Upper lobe of left lung (tissue), 6 donors: ENCODE results near the gene LITAFD. TPM values are rescaled to one million over a fixed set of nuclear protein-coding genes. Genes with fewer than 3 reads are reported as not detected.
"Not testable (repeated sequence)": the region's sequence is repeated elsewhere in the genome, so short reads cannot be mapped to it uniquely, and the experiment has no call there.

ENCODE experiments used
- ATAC-seq, 2 donors: fragments of 200-7000 bp; cut with Tn5 transposase; one replicate each; pipeline ENCODE4 v1.9.1; 2022; ENCODE audit warnings: mild to moderate bottlenecking in 2 of 2, moderate library complexity in 2 of 2; ENCODE audit not compliant: low FRiP score in 2 of 2
- DNase-seq, 2 donors: peaks; one replicate each; pipeline ENCODE4 v3.0.0-alpha.2; 2019 to 2020
- H3K27ac ChIP-seq, 4 donors: fragments of 200-600 bp; sonication (generic); one replicate each; pipeline ENCODE4 v1.5.1; 2016 to 2019
- H3K27me3 ChIP-seq, 4 donors: fragments of 200-600 bp; sonication (generic); one replicate each; pipeline ENCODE4 v1.5.1; 2017 to 2019
- H3K36me3 ChIP-seq, 4 donors: fragments of 200-600 bp; sonication (generic); one replicate each; pipeline ENCODE4 v1.5.1; 2016 to 2019
- H3K4me1 ChIP-seq, 4 donors: fragments of 200-600 bp; sonication (generic); one replicate each; pipeline ENCODE4 v1.5.1; 2018 to 2019
- H3K4me3 ChIP-seq, 4 donors: fragments of 200-600 bp; sonication (generic); one replicate each; pipeline ENCODE4 v1.5.1; 2017 to 2019; ENCODE audit warnings: mild to moderate bottlenecking in 2 of 4, moderate library complexity in 1 of 4
- H3K9me3 ChIP-seq, 4 donors: fragments of 200-600 bp; sonication (generic); one replicate each; pipeline ENCODE4 v1.5.1; 2018 to 2019
- EP300 ChIP-seq, 4 donors: sonication (generic); formaldehyde crosslinking; IDR thresholded peaks; one replicate each; pipeline ENCODE4 v1.5.1; 2017; ENCODE audit warnings: antibody characterized with exemption in 4 of 4, control low read depth in 2 of 4
- POLR2A ChIP-seq, 4 donors: fragments of 450-650 bp; IDR thresholded peaks; one replicate each; pipeline ENCODE4 v1.5.1; 2016 to 2017; ENCODE audit warnings: antibody characterized with exemption in 4 of 4, mild to moderate bottlenecking in 2 of 4
- POLR2AphosphoS5 ChIP-seq, 2 donors: sonication (generic); formaldehyde crosslinking; IDR thresholded peaks; one replicate each; pipeline ENCODE4 v1.5.1; 2017; ENCODE audit warnings: antibody characterized with exemption in 2 of 2
- WGBS, 2 donors: methylation state at CpG; one replicate each; pipeline ENCODE4 v1.1.5; 2017 to 2018; 5-methylcytosine and 5-hydroxymethylcytosine counted together
- total RNA-seq, 6 donors: library from RNA; depleted of rRNA in 4 of 6; stranded (reverse); fragments of >200 nt in 4 of 6; gene quantifications; one replicate each; pipeline versions ENCODE4 v1.1.0 to v1.2.1, GENCODE V29; 2016 to 2021
- TF ChIP-seq, protein P1 (sequence below), 6 experiments: fragments of 450-650 bp in 4 of 6; fragments of 200-600 bp in 2 of 6; sonication (generic) in 2 of 6; IDR thresholded peaks; one replicate each; pipeline ENCODE4 v1.5.1; 2016 to 2019; ENCODE audit warnings: antibody characterized with exemption in 6 of 6
- donor health status: DM: no; HTN: no; CAD: no; lungs with moderate emphysema.
- donor health status: DM: no; HTN: yes; CAD: no; lungs with severe emphysema.

Gene LITAFD
- not detected for total RNA-seq

DNA sequence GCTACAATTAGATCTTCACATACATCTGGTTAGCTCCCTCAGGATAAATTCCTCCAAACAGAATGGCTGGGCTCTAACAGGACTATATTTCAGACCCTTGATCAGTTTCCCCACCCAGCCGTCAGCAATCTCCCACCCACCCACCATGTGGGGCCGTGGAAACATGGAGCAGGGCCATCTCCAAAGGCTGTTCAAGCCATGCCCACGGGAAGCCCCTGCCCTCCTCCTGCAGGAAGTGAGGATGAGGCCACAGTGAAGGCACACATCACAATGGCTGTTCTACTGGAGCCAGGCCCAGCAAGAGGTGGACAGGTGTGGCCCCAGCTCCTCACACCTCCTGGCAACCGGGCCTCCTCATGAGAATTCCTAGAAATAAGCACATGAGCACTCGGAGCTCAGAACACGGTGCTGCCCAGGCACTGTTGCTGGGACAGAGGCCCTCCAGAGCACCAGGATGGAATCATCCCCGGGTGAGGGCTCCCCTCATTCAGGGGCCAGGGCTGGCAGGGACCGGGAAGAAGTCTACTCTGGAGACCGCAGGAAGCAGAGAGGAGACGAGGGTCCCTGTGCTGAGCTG is at the start of gene LITAFD:
Gene LITAFD, plus strand, starts transcription at position 311 of the 577 bp plus-strand sequence. CDS start 2,005 bp downstream, outside the sequence.
- TF ChIP-seq, protein P1, sequence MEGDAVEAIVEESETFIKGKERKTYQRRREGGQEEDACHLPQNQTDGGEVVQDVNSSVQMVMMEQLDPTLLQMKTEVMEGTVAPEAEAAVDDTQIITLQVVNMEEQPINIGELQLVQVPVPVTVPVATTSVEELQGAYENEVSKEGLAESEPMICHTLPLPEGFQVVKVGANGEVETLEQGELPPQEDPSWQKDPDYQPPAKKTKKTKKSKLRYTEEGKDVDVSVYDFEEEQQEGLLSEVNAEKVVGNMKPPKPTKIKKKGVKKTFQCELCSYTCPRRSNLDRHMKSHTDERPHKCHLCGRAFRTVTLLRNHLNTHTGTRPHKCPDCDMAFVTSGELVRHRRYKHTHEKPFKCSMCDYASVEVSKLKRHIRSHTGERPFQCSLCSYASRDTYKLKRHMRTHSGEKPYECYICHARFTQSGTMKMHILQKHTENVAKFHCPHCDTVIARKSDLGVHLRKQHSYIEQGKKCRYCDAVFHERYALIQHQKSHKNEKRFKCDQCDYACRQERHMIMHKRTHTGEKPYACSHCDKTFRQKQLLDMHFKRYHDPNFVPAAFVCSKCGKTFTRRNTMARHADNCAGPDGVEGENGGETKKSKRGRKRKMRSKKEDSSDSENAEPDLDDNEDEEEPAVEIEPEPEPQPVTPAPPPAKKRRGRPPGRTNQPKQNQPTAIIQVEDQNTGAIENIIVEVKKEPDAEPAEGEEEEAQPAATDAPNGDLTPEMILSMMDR (IDR thresholded peaks at IDR 0.05), result no peak
- no peak for TF ChIP-seq EP300 (IDR thresholded peaks at IDR 0.05)
- no peak for TF ChIP-seq POLR2A (IDR thresholded peaks at IDR 0.05)
- TF ChIP-seq POLR2AphosphoS5 (IDR thresholded peaks at IDR 0.05), result no peak
- Histone ChIP-seq H3K4me3 (no peak within 1 kb of the TSS), H3K9me3 (no peaks in the 10 kb centered on the region), H3K4me1 (peaks cover 10 to 19% (median 18%) of the 10 kb centered on the region in 4 donors), H3K27ac (no peak within 1 kb of the TSS), H3K27me3 (no peaks in the 10 kb centered on the region), H3K36me3 (no peaks in the 10 kb centered on the region)
- 62 to 73% methylated on average over 7 to 10 of the region's 10 CpGs for WGBS, 2 donors
- DNase-seq (no peak), ATAC-seq (no peak)

DNA sequence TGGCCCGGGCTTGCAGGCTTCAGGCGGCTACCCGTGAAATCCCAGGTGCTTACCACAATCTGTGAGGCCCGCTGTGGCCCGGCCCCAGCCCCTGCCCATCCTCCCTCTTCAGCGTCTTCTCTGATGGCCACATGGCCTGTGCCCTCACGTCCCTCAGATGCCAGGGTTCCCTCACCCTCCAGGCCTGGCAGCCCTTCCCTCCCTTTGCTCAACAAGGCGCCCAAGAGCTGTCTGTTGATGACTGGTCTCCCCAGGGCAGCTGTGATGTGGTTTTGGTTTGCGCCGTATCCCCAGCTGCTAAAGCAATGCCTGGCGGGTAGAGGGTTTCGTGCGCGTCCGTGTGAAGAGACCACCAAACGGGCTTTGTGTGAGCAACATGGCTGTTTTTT is 49.4 kb upstream of the LITAFD start:
- DNase-seq, result peak in 1 of 2 donors; percentile 53
- no peaks in the 10 kb centered on the region for H3K27me3 ChIP-seq
- H3K36me3 ChIP-seq, result peaks cover 3 to 40% (median 24%) of the 10 kb centered on the region in 4 donors
- H3K9me3 ChIP-seq, result no peaks in the 10 kb centered on the region
- no peak for TF ChIP-seq EP300 (IDR thresholded peaks at IDR 0.05)
- no peak for TF ChIP-seq POLR2A (IDR thresholded peaks at IDR 0.05)
- TF ChIP-seq POLR2AphosphoS5 (IDR thresholded peaks at IDR 0.05), result no peak
- TF ChIP-seq, protein P1 (IDR thresholded peaks at IDR 0.05), result no peak
- H3K27ac ChIP-seq, result no peak overlapping the region
- WGBS, 2 donors, result 81 to 85% methylated on average over 14 to 16 of the region's 16 CpGs
- peak in 1 of 2 donors; percentile 68 for ATAC-seq
- H3K4me1 ChIP-seq, result peaks cover 3 to 10% (median 5%) of the 10 kb centered on the region in 4 donors
- no peak overlapping the region for H3K4me3 ChIP-seq

DNA sequence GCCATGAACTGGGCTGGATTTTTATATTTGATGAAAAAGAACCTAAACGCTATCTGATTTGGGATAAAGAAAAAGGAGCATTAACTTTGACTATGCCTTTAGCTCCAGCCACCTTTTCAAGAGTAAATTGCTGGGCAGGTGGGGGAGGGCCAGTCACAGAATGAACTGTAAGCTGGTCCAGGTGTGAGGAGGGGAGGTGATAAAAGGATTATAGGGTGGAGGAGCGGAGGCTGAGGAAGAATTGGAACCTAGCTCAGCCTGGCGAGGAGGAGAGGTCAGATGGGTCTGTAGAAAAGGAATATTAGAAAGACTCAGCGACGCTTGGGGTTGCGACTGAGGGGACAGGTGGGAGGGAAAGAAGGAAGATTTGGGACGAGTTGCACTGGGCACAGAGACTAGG is 45.4 kb upstream of the LITAFD start:
- Histone ChIP-seq H3K36me3 (peaks cover 0 to 10% (median 4%) of the 10 kb centered on the region in 4 donors), H3K4me1 (peaks cover 4 to 10% (median 7%) of the 10 kb centered on the region in 4 donors)
- not testable (repeated sequence) for ATAC-seq, H3K9me3 ChIP-seq, H3K4me3 ChIP-seq, H3K27me3 ChIP-seq, DNase-seq, H3K27ac ChIP-seq
- 66 to 78% methylated on average over 7 of the region's 7 CpGs for WGBS, 2 donors

DNA sequence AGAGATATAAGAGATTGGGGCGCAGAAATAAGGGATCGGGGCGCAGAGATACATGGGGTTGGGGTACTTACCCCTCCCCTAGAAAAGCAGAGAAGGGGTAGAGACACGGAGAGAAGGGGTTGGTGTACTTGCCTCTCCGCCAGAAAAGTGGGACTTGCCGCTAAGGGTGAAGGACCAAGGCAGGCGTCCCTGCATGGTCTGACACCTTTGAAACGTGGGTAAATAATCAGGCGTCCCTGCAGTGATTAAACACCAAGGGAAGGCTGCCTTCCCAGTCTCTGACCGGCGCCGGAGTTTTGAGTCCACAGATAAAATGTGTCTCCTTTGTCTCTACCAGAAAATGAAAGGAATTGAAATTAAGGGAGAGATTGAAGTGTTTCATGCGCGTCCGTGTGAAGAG is 44.6 kb upstream of the LITAFD start:
- DNase-seq, H3K9me3 ChIP-seq, ATAC-seq, H3K36me3 ChIP-seq, H3K27me3 ChIP-seq: not testable (repeated sequence)
- Histone ChIP-seq H3K4me3 (peak overlapping the region in 1 of 4 donors; percentile 4), H3K27ac (peak overlapping the region in 1 of 4 donors; percentile 1), H3K4me1 (peaks cover 4 to 11% (median 8%) of the 10 kb centered on the region in 4 donors)
- 69 to 83% methylated on average over 15 of the region's 15 CpGs for WGBS, 2 donors

DNA sequence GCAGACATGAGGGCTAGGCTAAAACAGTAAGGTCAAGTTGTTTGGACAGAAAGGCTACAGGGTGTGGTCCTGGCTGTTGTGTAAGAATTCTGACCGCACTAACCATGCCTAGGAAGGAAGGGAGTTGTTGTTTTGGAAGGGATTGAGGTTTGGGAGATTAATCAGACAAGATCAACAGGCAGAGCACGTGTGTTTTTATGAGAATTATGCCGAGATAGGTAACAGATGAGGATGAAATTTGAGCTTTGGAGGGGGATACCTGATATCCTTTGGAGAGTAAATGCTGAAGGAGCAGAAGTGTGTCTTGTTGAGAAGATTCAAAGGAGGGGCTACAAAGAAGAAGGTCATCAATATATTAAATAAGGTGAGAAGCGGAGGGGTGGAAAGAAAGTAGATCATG is 40.1 kb upstream of the LITAFD start:
- DNase-seq, H3K9me3 ChIP-seq, H3K27me3 ChIP-seq, ATAC-seq, H3K4me1 ChIP-seq, H3K36me3 ChIP-seq: not testable (repeated sequence)
- Histone ChIP-seq H3K4me3 (peak overlapping the region in 2 of 4 donors; percentile 20 to 23), H3K27ac (peak overlapping the region in 3 of 4 donors; percentile 46 to 73 (median 67))
- WGBS, 2 donors, result 50 to 51% methylated on average over 4 of the region's 4 CpGs

DNA sequence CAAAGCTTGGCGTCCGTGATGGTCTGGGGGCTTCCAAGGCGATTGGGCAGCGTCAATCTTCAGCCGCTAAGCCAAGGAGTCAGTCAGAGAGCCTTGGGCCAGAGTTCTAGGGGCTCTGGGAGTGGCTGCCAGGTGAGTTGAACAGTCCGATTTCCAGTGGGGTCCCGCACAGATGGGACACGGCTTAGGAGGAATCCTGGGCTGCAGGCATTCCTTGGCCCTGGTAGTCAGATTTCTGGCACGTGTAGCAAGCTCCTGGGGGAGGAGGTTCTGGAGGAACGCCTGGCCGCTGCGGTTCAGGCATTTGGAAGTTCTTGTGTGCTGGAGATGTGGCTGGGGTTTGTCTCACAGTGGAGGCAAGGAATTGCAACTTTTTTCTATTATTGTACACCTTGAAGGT is 38.9 kb upstream of the LITAFD start:
- ATAC-seq, H3K9me3 ChIP-seq, H3K4me3 ChIP-seq, H3K4me1 ChIP-seq, H3K27me3 ChIP-seq, H3K27ac ChIP-seq, DNase-seq: not testable (repeated sequence)
- H3K36me3 ChIP-seq, result peaks cover 0 to 18% (median 5%) of the 10 kb centered on the region in 4 donors
- 87 to 92% methylated on average over 5 to 10 of the region's 12 CpGs for WGBS, 2 donors

DNA sequence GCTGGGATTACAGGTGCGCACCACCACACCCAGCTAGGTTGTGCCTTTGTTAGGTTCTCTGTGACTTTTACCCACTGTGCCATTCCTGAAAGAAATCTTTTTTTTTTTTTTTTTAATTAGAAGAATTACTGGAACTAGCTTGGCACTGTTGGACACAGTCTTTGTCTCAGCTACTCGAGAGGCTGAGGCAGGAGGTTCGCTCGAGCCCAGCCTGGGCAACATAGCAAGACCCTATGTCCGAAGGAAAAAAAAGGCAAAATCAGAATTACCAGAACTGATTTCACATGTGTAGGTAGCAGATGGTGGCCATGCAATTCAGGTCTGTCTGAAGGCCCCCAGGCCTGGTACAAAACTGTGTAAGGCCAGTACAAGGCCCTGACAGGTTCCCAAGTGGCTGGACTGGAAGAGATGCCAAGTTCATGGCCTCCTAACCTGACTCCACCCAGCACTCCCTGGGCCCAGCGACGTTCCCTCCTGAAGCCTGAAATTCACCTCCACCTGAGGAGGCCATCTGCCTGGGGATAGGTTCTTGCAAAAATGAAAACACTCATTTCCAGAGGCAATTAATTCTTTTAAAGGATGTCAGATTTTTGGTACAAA is 36.4 kb upstream of the LITAFD start:
- TF ChIP-seq POLR2AphosphoS5 (IDR thresholded peaks at IDR 0.05), result no peak
- TF ChIP-seq, protein P1 (IDR thresholded peaks at IDR 0.05), result no peak
- TF ChIP-seq EP300 (IDR thresholded peaks at IDR 0.05), result no peak
- no peak for TF ChIP-seq POLR2A (IDR thresholded peaks at IDR 0.05)
- ATAC-seq (peak in 1 of 2 donors; percentile 53), DNase-seq (no peak)
- Histone ChIP-seq H3K9me3 (no peaks in the 10 kb centered on the region), H3K4me1 (peaks cover 16 to 26% (median 18%) of the 10 kb centered on the region in 4 donors), H3K27ac (no peak overlapping the region), H3K36me3 (peaks cover 0 to 42% (median 23%) of the 10 kb centered on the region in 4 donors), H3K4me3 (no peak overlapping the region), H3K27me3 (no peaks in the 10 kb centered on the region)
- 93 to 97% methylated on average over 7 of the region's 7 CpGs for WGBS, 2 donors
